Measurements from ENCODE around the gene CCDC78. TPM values are rescaled to one million over a fixed set of nuclear protein-coding genes. Genes with fewer than 3 reads are reported as not detected.

CCDC78 gene
- total and polyA plus RNA-seq, 2 of the 13 experiments (the other 11 are each of a cell fraction or from before 2014, with no cell fraction given): 0.53 to 1.5 TPM

- no peak overlapping the region for H3K4me2 ChIP-seq (ENCODE audit: low read depth, low read length)
- CTCF ChIA-PET (ENCODE audit: low intra/inter-chr PET ratio, low total read pairs): no interaction called here
- no peak overlapping the region for H2AFZ ChIP-seq (ENCODE audit: low read length)
- H3K4me3 ChIP-seq (replicated peaks in 1 of 3; ENCODE audit: insufficient read depth in 1 of 3, low read depth in 2 of 3, low read length in 3 of 3): no peak overlapping the region
- H3K36me3 ChIP-seq (replicated peaks in 1 of 2; ENCODE audit: control insufficient read depth in 1 of 2, insufficient read depth in 2 of 2, low read length in 2 of 2): peaks cover 22 to 42% of the 10 kb centered on the region in 2 experiments; a peak in 4 of 5 replicates
- H3K9ac ChIP-seq (ENCODE audit: insufficient read depth, low read depth, low read length): no peak overlapping the region
- TSS peak; percentile 17 for BruUV-seq (replicated peaks)
- DNase-seq (ENCODE audit: low spot score): no peak
- no peaks in the 10 kb centered on the region for H3K27me3 ChIP-seq (ENCODE audit: control insufficient read depth in 1 of 2, insufficient read depth in 2 of 2, low read length in 2 of 2)
- intact Hi-C loops (cut with micrococcal nuclease; ENCODE audit: unreplicated experiment) (no loop called here), in situ Hi-C loops (cut with HindIII; ENCODE audit: extremely low pct_ligation_motif_present, low pct_unique_long_range_greater_than_20kb) (no loop called here)
- no peak overlapping the region for H3K27ac ChIP-seq (ENCODE audit: extremely low read length, insufficient read depth, low read length)
- WGBS (ENCODE audit: low lambda C conversion rate): 100% methylated on average over 2 of the region's 18 CpGs
- no peak for ATAC-seq
- no peaks in the 10 kb centered on the region for H3K9me3 ChIP-seq (ENCODE audit: low read length)
- H3K4me1 ChIP-seq (ENCODE audit: insufficient read depth, low read length): peaks cover 35% of the 10 kb centered on the region
- no peak for FAIRE-seq
- peaks cover 13% of the 10 kb centered on the region for H3K79me2 ChIP-seq (ENCODE audit: insufficient read depth, low read length)
- H4K20me1 ChIP-seq (ENCODE audit: insufficient read depth, low read length): no peaks in the 10 kb centered on the region
- POLR2A ChIA-PET: no interaction called here
- TF ChIP-seq RBFOX2 (IDR thresholded peaks at IDR 0.05; ENCODE audit: low read depth, low read length) (peak; percentile 57; the same call in 1 of the 2 replicates), HNRNPL (IDR thresholded peaks at IDR 0.05; ENCODE audit: low read depth, low read length) (0 out of 2 replicates have a peak, but pooled peaks have one; percentile 33), ZNF337 (CRISPR knock-in tag; IDR thresholded peaks at IDR 0.05; ENCODE audit: borderline replicate concordance, low read depth) (no peak), ZNF232 (CRISPR knock-in tag; IDR thresholded peaks at IDR 0.05; ENCODE audit: borderline replicate concordance) (no peak), MZF1 (CRISPR knock-in tag; IDR thresholded peaks at IDR 0.05; ENCODE audit: borderline replicate concordance) (no peak), ZNF639 (CRISPR knock-in tag; conservative IDR thresholded peaks at IDR 0.05) (no peak), PRDM4 (CRISPR knock-in tag; IDR thresholded peaks at IDR 0.05; ENCODE audit: borderline replicate concordance) (no peak), ZNF609 (CRISPR knock-in tag; IDR thresholded peaks at IDR 0.05; ENCODE audit: borderline replicate concordance) (no peak), ZZZ3 (CRISPR knock-in tag; IDR thresholded peaks at IDR 0.05; ENCODE audit: borderline replicate concordance) (no peak), ASH2L (IDR thresholded peaks at IDR 0.05; ENCODE audit: insufficient read length, low read depth, low read length) (no peak), SCMH1 (CRISPR knock-in tag; IDR thresholded peaks at IDR 0.05; ENCODE audit: borderline replicate concordance) (no peak), FOXC1 (CRISPR knock-in tag; IDR thresholded peaks at IDR 0.05; ENCODE audit: borderline replicate concordance) (no peak), NCOR1 (IDR thresholded peaks at IDR 0.05; ENCODE audit: borderline replicate concordance, low read length) (no peak), TCF7 (IDR thresholded peaks at IDR 0.05; ENCODE audit: low read depth) (no peak), MYC (CRISPR knock-in tag; IDR thresholded peaks at IDR 0.05; ENCODE audit: borderline replicate concordance) (no peak), AGO2 (optimal IDR thresholded peaks at IDR 0.05; ENCODE audit: low read depth, low read length) (peak; percentile 52)
Measured at GRCh38 chr16:673399-673991, 52.7 kb downstream of the CCDC78 start.
